ENCODE results near the gene CLASP1.
"Not testable (repeated sequence)": the region's sequence is repeated elsewhere in the genome, so short reads cannot be mapped to it uniquely, and the experiment has no call there.

Gene CLASP1

GRCh38 chr2:121377646-121378045 is 271.6 kb downstream of the CLASP1 start:
- peaks cover 6% of the 10 kb centered on the region for H3K9me3 Mint-ChIP-seq
- H3K4me3 Mint-ChIP-seq = no peak overlapping the region
- H3K36me3 Mint-ChIP-seq = peaks cover 94% of the 10 kb centered on the region
- no peak overlapping the region for H3K27ac Mint-ChIP-seq
- ATAC-seq = no peak
- no peaks in the 10 kb centered on the region for H3K27me3 Mint-ChIP-seq
- H3K4me1 Mint-ChIP-seq = peaks cover 12% of the 10 kb centered on the region

- no peak for ATAC-seq
- H3K4me3 Mint-ChIP-seq = no peak overlapping the region
- no peaks in the 10 kb centered on the region for H3K27me3 Mint-ChIP-seq
- H3K9me3 Mint-ChIP-seq = peaks cover 6% of the 10 kb centered on the region
- peaks cover 15% of the 10 kb centered on the region for H3K4me1 Mint-ChIP-seq
- H3K36me3 Mint-ChIP-seq = peaks cover 94% of the 10 kb centered on the region
- H3K27ac Mint-ChIP-seq = no peak overlapping the region
Observed at GRCh38 chr2:121376535-121377250, 272.6 kb downstream of the CLASP1 start.

- Mint-ChIP-seq H3K4me1 (peaks cover 17% of the 10 kb centered on the region), H3K27me3 (no peaks in the 10 kb centered on the region), H3K4me3 (no peak overlapping the region), H3K9me3 (peaks cover 6% of the 10 kb centered on the region), H3K36me3 (peaks cover 93% of the 10 kb centered on the region), H3K27ac (no peak overlapping the region)
- no peak for ATAC-seq
Observed at GRCh38 chr2:121375621-121376159, 273.6 kb downstream of the CLASP1 start.

GRCh38 chr2:121374412-121375075 is 274.7 kb downstream of the CLASP1 start:
- not testable (repeated sequence) for H3K27ac Mint-ChIP-seq, ATAC-seq, H3K4me3 Mint-ChIP-seq, H3K27me3 Mint-ChIP-seq, H3K9me3 Mint-ChIP-seq
- peaks cover 21% of the 10 kb centered on the region for H3K4me1 Mint-ChIP-seq
- H3K36me3 Mint-ChIP-seq = peaks cover 93% of the 10 kb centered on the region

- Mint-ChIP-seq H3K4me1 (peaks cover 21% of the 10 kb centered on the region), H3K9me3 (peaks cover 6% of the 10 kb centered on the region), H3K4me3 (no peak overlapping the region), H3K27me3 (no peaks in the 10 kb centered on the region), H3K36me3 (peaks cover 91% of the 10 kb centered on the region), H3K27ac (peak overlapping the region; percentile 62)
- ATAC-seq = peak; percentile 64
Observed at GRCh38 chr2:121372721-121373353, 276.4 kb downstream of the CLASP1 start.

- Mint-ChIP-seq H3K9me3 (peaks cover 6% of the 10 kb centered on the region), H3K27me3 (no peaks in the 10 kb centered on the region), H3K4me1 (peaks cover 21% of the 10 kb centered on the region), H3K36me3 (peaks cover 88% of the 10 kb centered on the region), H3K4me3 (no peak overlapping the region), H3K27ac (peak overlapping the region; percentile 62)
- ATAC-seq = no peak
Observed at GRCh38 chr2:121372082-121372481, 277.2 kb downstream of the CLASP1 start.

- H3K27me3 Mint-ChIP-seq = no peaks in the 10 kb centered on the region
- peaks cover 83% of the 10 kb centered on the region for H3K36me3 Mint-ChIP-seq
- no peak overlapping the region for H3K27ac Mint-ChIP-seq
Observed at GRCh38 chr2:121368836-121369235, 280.4 kb downstream of the CLASP1 start.

GRCh38 chr2:121368155-121368554 is 281.1 kb downstream of the CLASP1 start:
- ATAC-seq = no peak
- no peak overlapping the region for H3K4me3 Mint-ChIP-seq
- H3K27me3 Mint-ChIP-seq = no peaks in the 10 kb centered on the region
- H3K9me3 Mint-ChIP-seq = no peaks in the 10 kb centered on the region
- no peak overlapping the region for H3K27ac Mint-ChIP-seq
- H3K4me1 Mint-ChIP-seq = peaks cover 15% of the 10 kb centered on the region
- peaks cover 83% of the 10 kb centered on the region for H3K36me3 Mint-ChIP-seq

More at GRCh38 chr2:121368836-121369235, 280.4 kb downstream of the CLASP1 start:
- no peak overlapping the region for H3K4me3 Mint-ChIP-seq
- peaks cover 21% of the 10 kb centered on the region for H3K4me1 Mint-ChIP-seq
- no peaks in the 10 kb centered on the region for H3K9me3 Mint-ChIP-seq
- no peak for ATAC-seq

- H3K4me1 Mint-ChIP-seq = peaks cover 7% of the 10 kb centered on the region
- ATAC-seq = no peak
- H3K27me3 Mint-ChIP-seq = no peaks in the 10 kb centered on the region
- no peak overlapping the region for H3K4me3 Mint-ChIP-seq
- no peaks in the 10 kb centered on the region for H3K9me3 Mint-ChIP-seq
- H3K36me3 Mint-ChIP-seq = peaks cover 78% of the 10 kb centered on the region
- no peak overlapping the region for H3K27ac Mint-ChIP-seq
Observed at GRCh38 chr2:121367246-121367900, 281.9 kb downstream of the CLASP1 start.

GRCh38 chr2:121366040-121366439 is 283.2 kb downstream of the CLASP1 start:
- H3K27ac Mint-ChIP-seq = no peak overlapping the region
- H3K27me3 Mint-ChIP-seq = no peaks in the 10 kb centered on the region
- H3K9me3 Mint-ChIP-seq = no peaks in the 10 kb centered on the region
- peaks cover 6% of the 10 kb centered on the region for H3K4me1 Mint-ChIP-seq
- peaks cover 79% of the 10 kb centered on the region for H3K36me3 Mint-ChIP-seq
- ATAC-seq = no peak
- no peak overlapping the region for H3K4me3 Mint-ChIP-seq

GRCh38 chr2:121365061-121365460 is 284.2 kb downstream of the CLASP1 start:
- H3K27me3 Mint-ChIP-seq = no peaks in the 10 kb centered on the region
- no peak overlapping the region for H3K4me3 Mint-ChIP-seq
- no peak for ATAC-seq
- peaks cover 81% of the 10 kb centered on the region for H3K36me3 Mint-ChIP-seq
- peaks cover 3% of the 10 kb centered on the region for H3K4me1 Mint-ChIP-seq
- H3K9me3 Mint-ChIP-seq = no peaks in the 10 kb centered on the region
- H3K27ac Mint-ChIP-seq = no peak overlapping the region

GRCh38 chr2:121363632-121364420 is 285.4 kb downstream of the CLASP1 start:
- H3K27ac Mint-ChIP-seq = no peak overlapping the region
- H3K4me3 Mint-ChIP-seq = no peak overlapping the region
- H3K4me1 Mint-ChIP-seq = peaks cover 4% of the 10 kb centered on the region
- ATAC-seq = no peak
- peaks cover 74% of the 10 kb centered on the region for H3K36me3 Mint-ChIP-seq
- H3K9me3 Mint-ChIP-seq = no peaks in the 10 kb centered on the region
- H3K27me3 Mint-ChIP-seq = no peaks in the 10 kb centered on the region

- peaks cover 4% of the 10 kb centered on the region for H3K4me1 Mint-ChIP-seq
- no peak overlapping the region for H3K4me3 Mint-ChIP-seq
- H3K27me3 Mint-ChIP-seq = no peaks in the 10 kb centered on the region
- no peak for ATAC-seq
- H3K27ac Mint-ChIP-seq = no peak overlapping the region
- H3K36me3 Mint-ChIP-seq = peaks cover 67% of the 10 kb centered on the region
- H3K9me3 Mint-ChIP-seq = no peaks in the 10 kb centered on the region
Observed at GRCh38 chr2:121362774-121363173, 286.5 kb downstream of the CLASP1 start.

- H3K27me3 Mint-ChIP-seq = no peaks in the 10 kb centered on the region
- H3K27ac Mint-ChIP-seq = no peak overlapping the region
- no peaks in the 10 kb centered on the region for H3K9me3 Mint-ChIP-seq
- no peak overlapping the region for H3K4me3 Mint-ChIP-seq
- ATAC-seq = no peak
- H3K36me3 Mint-ChIP-seq = peaks cover 66% of the 10 kb centered on the region
- H3K4me1 Mint-ChIP-seq = peaks cover 4% of the 10 kb centered on the region
Observed at GRCh38 chr2:121362226-121362625, 287.0 kb downstream of the CLASP1 start.

Data from stimulated activated memory B cell treated with anti-CD40 and anti-IgM and Interleukin-4, amounts not matched to agents 10 μg/mL and 1 μg/mL and 100 μg/mL, for 72 hours (primary cell).